Hepatocyte (in vitro differentiated cells): ENCODE data around the gene BPIFB2.

ENCODE experiments used
- EZH2 ChIP-seq: fragments of 200-600 bp; sonication (generic); IDR thresholded peaks from 2 replicates; pipeline ENCODE4 v1.6.1; 2016; ENCODE audit warnings: antibody characterized with exemption, mild to moderate bottlenecking, borderline replicate concordance
- EZH2phosphoT487 ChIP-seq: fragments of 200-600 bp; sonication (generic); IDR thresholded peaks from one replicate; pipeline ENCODE4 v1.6.1; 2018; ENCODE audit warnings: antibody characterized with exemption, mild to moderate bottlenecking, low read depth, moderate library complexity; ENCODE audit not compliant: unreplicated experiment, severe bottlenecking
- TF ChIP-seq, protein P1 (sequence below): fragments of 200-600 bp; sonication (generic); IDR thresholded peaks from 2 replicates; pipeline ENCODE4 v1.5.1; 2016; ENCODE audit warnings: antibody characterized with exemption, mild to moderate bottlenecking; ENCODE audit not compliant: poor library complexity

- TF ChIP-seq, protein P1, sequence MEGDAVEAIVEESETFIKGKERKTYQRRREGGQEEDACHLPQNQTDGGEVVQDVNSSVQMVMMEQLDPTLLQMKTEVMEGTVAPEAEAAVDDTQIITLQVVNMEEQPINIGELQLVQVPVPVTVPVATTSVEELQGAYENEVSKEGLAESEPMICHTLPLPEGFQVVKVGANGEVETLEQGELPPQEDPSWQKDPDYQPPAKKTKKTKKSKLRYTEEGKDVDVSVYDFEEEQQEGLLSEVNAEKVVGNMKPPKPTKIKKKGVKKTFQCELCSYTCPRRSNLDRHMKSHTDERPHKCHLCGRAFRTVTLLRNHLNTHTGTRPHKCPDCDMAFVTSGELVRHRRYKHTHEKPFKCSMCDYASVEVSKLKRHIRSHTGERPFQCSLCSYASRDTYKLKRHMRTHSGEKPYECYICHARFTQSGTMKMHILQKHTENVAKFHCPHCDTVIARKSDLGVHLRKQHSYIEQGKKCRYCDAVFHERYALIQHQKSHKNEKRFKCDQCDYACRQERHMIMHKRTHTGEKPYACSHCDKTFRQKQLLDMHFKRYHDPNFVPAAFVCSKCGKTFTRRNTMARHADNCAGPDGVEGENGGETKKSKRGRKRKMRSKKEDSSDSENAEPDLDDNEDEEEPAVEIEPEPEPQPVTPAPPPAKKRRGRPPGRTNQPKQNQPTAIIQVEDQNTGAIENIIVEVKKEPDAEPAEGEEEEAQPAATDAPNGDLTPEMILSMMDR, result no peak
- TF ChIP-seq EZH2 (no peak), EZH2phosphoT487 (no peak)
Measured at GRCh38 chr20:32986331-32986966, 21.1 kb upstream of the BPIFB2 start.
